ENCODE measurements around the gene P2RY6. TPM values are rescaled to one million over a fixed set of nuclear protein-coding genes. Genes with fewer than 3 reads are reported as not detected.

The P2RY6 gene
- total RNA-seq, 2 experiments from 2014 or later, result not detected

DNA sequence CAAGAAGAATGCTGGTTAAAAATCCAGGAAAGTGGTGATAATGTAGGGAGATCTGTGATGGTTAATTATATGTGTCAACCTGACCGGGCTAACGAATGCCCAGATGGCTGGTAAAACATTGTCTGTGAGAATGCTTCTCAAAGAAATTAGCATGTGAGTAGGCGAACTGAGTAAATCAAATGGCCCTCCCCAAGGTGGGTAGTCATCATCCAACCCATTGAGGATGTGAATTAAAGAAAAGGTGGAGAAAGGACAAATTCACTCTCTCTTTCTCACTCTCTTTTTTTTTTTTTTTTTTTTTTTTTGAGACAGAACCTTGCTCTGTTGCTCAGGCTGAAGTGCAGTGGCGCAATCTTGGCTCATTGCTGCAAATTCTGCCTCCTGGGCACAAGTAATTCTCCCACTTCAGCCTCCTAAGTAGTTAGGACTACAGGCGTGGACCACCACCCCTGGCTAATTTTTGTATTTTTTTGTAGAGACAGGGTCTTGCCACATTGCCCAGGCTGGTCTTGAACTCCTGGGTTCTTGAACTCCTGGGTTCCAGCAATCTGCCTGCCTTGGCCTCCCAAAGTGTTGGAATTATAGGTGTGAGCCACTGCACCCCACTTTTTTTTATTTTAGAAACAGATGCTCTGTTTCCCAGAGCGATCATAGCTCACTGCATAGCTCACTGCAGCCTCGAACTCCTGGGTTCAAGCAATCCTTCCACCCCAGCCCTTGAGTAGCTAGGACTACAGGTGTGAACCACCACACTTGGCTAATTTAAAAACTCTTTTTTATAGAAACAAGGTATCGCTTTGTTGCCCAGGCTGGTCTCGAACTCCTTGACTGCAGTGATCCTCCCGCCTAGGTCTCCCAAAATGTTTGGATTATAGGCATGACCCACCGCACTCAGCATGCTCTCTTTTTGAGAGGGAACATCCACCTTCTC lies 22.0 kb upstream of the P2RY6 start:
- TF ChIP-seq, protein P1, sequence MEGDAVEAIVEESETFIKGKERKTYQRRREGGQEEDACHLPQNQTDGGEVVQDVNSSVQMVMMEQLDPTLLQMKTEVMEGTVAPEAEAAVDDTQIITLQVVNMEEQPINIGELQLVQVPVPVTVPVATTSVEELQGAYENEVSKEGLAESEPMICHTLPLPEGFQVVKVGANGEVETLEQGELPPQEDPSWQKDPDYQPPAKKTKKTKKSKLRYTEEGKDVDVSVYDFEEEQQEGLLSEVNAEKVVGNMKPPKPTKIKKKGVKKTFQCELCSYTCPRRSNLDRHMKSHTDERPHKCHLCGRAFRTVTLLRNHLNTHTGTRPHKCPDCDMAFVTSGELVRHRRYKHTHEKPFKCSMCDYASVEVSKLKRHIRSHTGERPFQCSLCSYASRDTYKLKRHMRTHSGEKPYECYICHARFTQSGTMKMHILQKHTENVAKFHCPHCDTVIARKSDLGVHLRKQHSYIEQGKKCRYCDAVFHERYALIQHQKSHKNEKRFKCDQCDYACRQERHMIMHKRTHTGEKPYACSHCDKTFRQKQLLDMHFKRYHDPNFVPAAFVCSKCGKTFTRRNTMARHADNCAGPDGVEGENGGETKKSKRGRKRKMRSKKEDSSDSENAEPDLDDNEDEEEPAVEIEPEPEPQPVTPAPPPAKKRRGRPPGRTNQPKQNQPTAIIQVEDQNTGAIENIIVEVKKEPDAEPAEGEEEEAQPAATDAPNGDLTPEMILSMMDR (IDR thresholded peaks at IDR 0.05), result no peak
- no peaks in the 10 kb centered on the region for H3K36me3 ChIP-seq (ENCODE audit: insufficient read depth, low read length)
- H3K27me3 Mint-ChIP-seq, result no peaks in the 10 kb centered on the region
- H3K4me1 ChIP-seq (ENCODE audit: insufficient read depth, low read length), result no peaks in the 10 kb centered on the region
- H3K4me1 Mint-ChIP-seq (ENCODE audit: low read depth), result no peaks in the 10 kb centered on the region
- no peak overlapping the region for H3K4me3 ChIP-seq (ENCODE audit: low read length)
- ChIA-PET CTCF (no interaction called here), POLR2A (interaction anchor here (0.9 kb wide), 1 partner anchor 28 kb away, joined by 3 read pairs; no protein-coding TSS in a partner anchor)
- ATAC-seq (ENCODE audit: poor library complexity), result peak; percentile 31
- DNase-seq, result no peak
- intact Hi-C loops (cut with DNase I, micrococcal nuclease), result no loop called here
- no peak overlapping the region for H3K27ac Mint-ChIP-seq
- no peaks in the 10 kb centered on the region for H3K9me3 ChIP-seq (ENCODE audit: control insufficient read depth in 1 of 2, insufficient read depth in 1 of 2, low read length in 2 of 2)
- no peaks in the 10 kb centered on the region for H3K9me3 Mint-ChIP-seq
- no peaks in the 10 kb centered on the region for H3K27me3 ChIP-seq (ENCODE audit: control insufficient read depth in 1 of 2, insufficient read depth in 2 of 2, low read length in 2 of 2)
- no peak overlapping the region for H3K4me3 Mint-ChIP-seq
- H3K27ac ChIP-seq (ENCODE audit: low read depth in 1 of 2, low read length in 2 of 2), result no peak overlapping the region
- no peaks in the 10 kb centered on the region for H3K36me3 Mint-ChIP-seq (ENCODE audit: low read depth)

DNA sequence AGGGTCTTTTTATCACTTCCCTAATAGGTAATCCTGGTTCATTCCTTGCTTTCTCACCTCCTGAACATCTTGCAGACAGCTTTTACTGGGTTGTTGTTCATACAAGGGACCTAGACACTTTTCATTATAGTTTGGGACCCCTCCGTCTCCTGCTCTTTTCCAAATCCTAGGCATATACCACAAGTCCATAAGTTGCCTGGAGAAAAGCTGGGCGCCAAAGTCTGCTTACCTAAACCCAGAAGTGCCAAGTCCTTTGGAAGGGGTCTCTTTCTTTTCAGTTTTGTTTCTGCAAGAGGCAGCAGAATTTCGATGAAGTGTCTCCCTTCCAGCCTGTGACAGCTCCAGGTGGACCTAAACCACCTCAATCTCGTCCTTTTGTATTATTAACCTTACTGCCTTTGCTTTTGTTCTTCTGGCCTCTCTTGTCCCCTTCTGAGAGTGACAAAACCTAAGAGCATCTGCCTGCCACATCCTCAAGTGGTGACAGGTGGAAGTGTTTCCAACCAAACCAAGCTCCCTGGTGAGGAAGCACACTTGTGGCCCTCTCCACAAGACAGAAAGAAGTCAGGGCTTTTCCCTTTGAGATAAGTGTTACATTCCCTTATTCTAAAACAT lies 19.5 kb upstream of the P2RY6 start:
- no peaks in the 10 kb centered on the region for H3K36me3 Mint-ChIP-seq (ENCODE audit: low read depth)
- ChIA-PET CTCF (interaction anchor here (0.7 kb wide), 1 partner anchor 540 kb away, joined by 3 read pairs; no protein-coding TSS in a partner anchor), POLR2A (no interaction called here)
- Histone ChIP-seq H3K4me1 (ENCODE audit: insufficient read depth, low read length) (no peaks in the 10 kb centered on the region), H3K4me3 (ENCODE audit: low read length) (no peak overlapping the region), H3K36me3 (ENCODE audit: insufficient read depth, low read length) (no peaks in the 10 kb centered on the region), H3K27ac (ENCODE audit: low read depth in 1 of 2, low read length in 2 of 2) (no peak overlapping the region), H3K27me3 (ENCODE audit: control insufficient read depth in 1 of 2, insufficient read depth in 2 of 2, low read length in 2 of 2) (no peaks in the 10 kb centered on the region), H3K9me3 (ENCODE audit: control insufficient read depth in 1 of 2, insufficient read depth in 1 of 2, low read length in 2 of 2) (no peaks in the 10 kb centered on the region)
- no peaks in the 10 kb centered on the region for H3K27me3 Mint-ChIP-seq
- DNase-seq (peak in 3 of 14 experiments; percentile 6 to 24 (median 15)), ATAC-seq (ENCODE audit: poor library complexity) (peak; percentile 57)
- no peak overlapping the region for H3K4me3 Mint-ChIP-seq
- TF ChIP-seq, protein P1 (IDR thresholded peaks at IDR 0.05), result no peak
- no peak overlapping the region for H3K27ac Mint-ChIP-seq
- no peaks in the 10 kb centered on the region for H3K9me3 Mint-ChIP-seq
- no peaks in the 10 kb centered on the region for H3K4me1 Mint-ChIP-seq (ENCODE audit: low read depth)
- intact Hi-C loops (cut with DNase I, micrococcal nuclease), result no loop called here

DNA sequence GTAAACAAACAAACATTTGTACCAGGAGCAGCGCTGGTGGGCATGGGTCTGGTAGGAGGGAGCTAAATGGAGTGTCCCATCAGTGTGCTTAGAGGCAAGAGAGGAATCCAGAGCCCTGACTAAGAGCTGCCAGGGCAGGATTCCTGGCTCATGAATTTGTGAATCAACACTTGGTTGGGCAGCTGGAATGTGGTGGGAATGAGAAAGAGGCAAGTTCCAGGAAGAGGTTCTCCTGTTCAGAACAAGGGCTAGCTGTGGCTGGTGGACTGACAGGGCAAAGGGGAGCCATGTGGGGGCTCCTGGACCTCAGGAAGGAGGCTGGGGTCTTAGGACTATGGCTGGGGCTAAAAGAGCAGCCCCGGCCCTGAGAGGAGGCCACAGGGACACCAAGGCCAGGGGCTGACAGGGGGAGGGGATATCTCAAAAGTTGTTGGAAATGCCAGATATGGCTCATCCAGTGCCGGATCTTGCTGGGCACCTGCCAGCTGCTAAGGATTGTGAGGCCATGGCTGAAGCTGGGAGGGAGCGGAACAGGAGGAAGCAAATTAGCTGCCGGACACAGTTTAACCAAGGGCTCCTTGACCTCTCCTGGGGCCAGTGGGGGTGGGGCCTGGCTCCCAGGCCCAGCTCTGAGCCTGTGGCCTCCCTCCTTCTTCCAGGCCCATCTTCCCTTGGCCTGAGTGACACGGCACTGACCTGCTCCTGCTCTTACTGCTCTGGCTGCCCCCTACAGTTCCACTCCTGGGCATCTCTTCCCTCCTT lies 14.6 kb upstream of the P2RY6 start:
- ChIA-PET POLR2A (no interaction called here), CTCF (interaction anchor here (0.6 to 1.3 kb wide), 2 partner anchors 15 to 528 kb away, joined by 3 read pairs; no protein-coding TSS in a partner anchor)
- Histone ChIP-seq H3K27me3 (ENCODE audit: control insufficient read depth in 1 of 2, insufficient read depth in 2 of 2, low read length in 2 of 2) (no peaks in the 10 kb centered on the region), H3K36me3 (ENCODE audit: insufficient read depth, low read length) (no peaks in the 10 kb centered on the region), H3K4me1 (ENCODE audit: insufficient read depth, low read length) (no peaks in the 10 kb centered on the region), H3K27ac (ENCODE audit: low read depth in 1 of 2, low read length in 2 of 2) (no peak overlapping the region), H3K4me3 (ENCODE audit: low read length) (no peak overlapping the region), H3K9me3 (ENCODE audit: control insufficient read depth in 1 of 2, insufficient read depth in 1 of 2, low read length in 2 of 2) (no peaks in the 10 kb centered on the region)
- DNase-seq (peak in 1 of 14 experiments; percentile 10), ATAC-seq (ENCODE audit: poor library complexity) (no peak)
- Mint-ChIP-seq H3K27ac (no peak overlapping the region), H3K9me3 (no peaks in the 10 kb centered on the region), H3K27me3 (peaks cover 8% of the 10 kb centered on the region), H3K4me1 (ENCODE audit: low read depth) (no peaks in the 10 kb centered on the region), H3K4me3 (no peak overlapping the region), H3K36me3 (ENCODE audit: low read depth) (no peaks in the 10 kb centered on the region)
- TF ChIP-seq, protein P1 (IDR thresholded peaks at IDR 0.05), result no peak
- intact Hi-C loops (cut with DNase I, micrococcal nuclease), result no loop called here
